Measurements from ENCODE around the gene AUNIP. TPM values are rescaled to one million over a fixed set of nuclear protein-coding genes. Genes with fewer than 3 reads are reported as not detected.
A peak's percentile ranks its signal among the peaks of the same experiment; 100 is the strongest.

Gene AUNIP
- total RNA-seq, 1 donor from 2014 or later: 7.2 TPM

GRCh38 chr1:25831569-25832196, 27.6 kb downstream of the AUNIP start:
- no peaks in the 10 kb centered on the region for H3K4me1 Mint-ChIP-seq (ENCODE audit: unreplicated experiment)
- H3K9me3 Mint-ChIP-seq: no peaks in the 10 kb centered on the region
- H3K27ac Mint-ChIP-seq: no peak overlapping the region
- no peaks in the 10 kb centered on the region for H3K27me3 Mint-ChIP-seq
- TF ChIP-seq, protein P1, sequence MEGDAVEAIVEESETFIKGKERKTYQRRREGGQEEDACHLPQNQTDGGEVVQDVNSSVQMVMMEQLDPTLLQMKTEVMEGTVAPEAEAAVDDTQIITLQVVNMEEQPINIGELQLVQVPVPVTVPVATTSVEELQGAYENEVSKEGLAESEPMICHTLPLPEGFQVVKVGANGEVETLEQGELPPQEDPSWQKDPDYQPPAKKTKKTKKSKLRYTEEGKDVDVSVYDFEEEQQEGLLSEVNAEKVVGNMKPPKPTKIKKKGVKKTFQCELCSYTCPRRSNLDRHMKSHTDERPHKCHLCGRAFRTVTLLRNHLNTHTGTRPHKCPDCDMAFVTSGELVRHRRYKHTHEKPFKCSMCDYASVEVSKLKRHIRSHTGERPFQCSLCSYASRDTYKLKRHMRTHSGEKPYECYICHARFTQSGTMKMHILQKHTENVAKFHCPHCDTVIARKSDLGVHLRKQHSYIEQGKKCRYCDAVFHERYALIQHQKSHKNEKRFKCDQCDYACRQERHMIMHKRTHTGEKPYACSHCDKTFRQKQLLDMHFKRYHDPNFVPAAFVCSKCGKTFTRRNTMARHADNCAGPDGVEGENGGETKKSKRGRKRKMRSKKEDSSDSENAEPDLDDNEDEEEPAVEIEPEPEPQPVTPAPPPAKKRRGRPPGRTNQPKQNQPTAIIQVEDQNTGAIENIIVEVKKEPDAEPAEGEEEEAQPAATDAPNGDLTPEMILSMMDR (conservative IDR thresholded peaks at IDR 0.05): no peak
- H3K36me3 Mint-ChIP-seq: peaks cover 10% of the 10 kb centered on the region
- no peak for DNase-seq (ENCODE audit: extremely low spot score, unreplicated experiment)
- no peak overlapping the region for H3K4me3 Mint-ChIP-seq

- TF ChIP-seq, protein P1 (conservative IDR thresholded peaks at IDR 0.05): no peak
- no peak overlapping the region for H3K4me3 Mint-ChIP-seq
- H3K4me1 Mint-ChIP-seq (ENCODE audit: unreplicated experiment): no peaks in the 10 kb centered on the region
- H3K27me3 Mint-ChIP-seq: no peaks in the 10 kb centered on the region
- peaks cover 10% of the 10 kb centered on the region for H3K36me3 Mint-ChIP-seq
- DNase-seq (ENCODE audit: extremely low spot score, unreplicated experiment): peak; percentile 15
- H3K9me3 Mint-ChIP-seq: no peaks in the 10 kb centered on the region
- no peak overlapping the region for H3K27ac Mint-ChIP-seq
Measured at GRCh38 chr1:25829046-25829445, 30.2 kb downstream of the AUNIP start.

GRCh38 chr1:25828491-25828890, 30.8 kb downstream of the AUNIP start:
- Mint-ChIP-seq H3K36me3 (peaks cover 10% of the 10 kb centered on the region), H3K4me1 (ENCODE audit: unreplicated experiment) (no peaks in the 10 kb centered on the region), H3K27me3 (no peaks in the 10 kb centered on the region)

DNA sequence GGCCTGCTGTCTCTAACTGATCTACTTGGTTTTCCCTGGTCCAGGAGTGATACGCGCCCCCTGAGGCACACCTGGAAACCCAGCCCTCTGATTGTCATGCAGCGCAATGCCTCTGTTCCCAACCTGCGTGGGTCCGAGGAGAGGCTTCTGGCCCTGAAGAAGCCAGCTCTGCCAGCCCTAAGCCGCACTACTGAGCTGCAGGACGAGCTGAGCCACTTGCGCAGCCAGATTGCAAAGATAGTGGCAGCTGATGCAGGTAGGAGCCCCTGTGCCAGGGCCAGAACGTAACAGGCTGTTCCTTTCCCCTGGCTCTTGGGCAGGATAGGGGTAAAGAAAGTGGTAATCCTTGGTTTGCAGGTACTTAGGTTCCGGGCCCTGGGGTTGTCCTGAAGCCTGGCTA, 32.7 kb downstream of the AUNIP start:
- no peaks in the 10 kb centered on the region for H3K27me3 Mint-ChIP-seq
- H3K36me3 Mint-ChIP-seq: peaks cover 11% of the 10 kb centered on the region
- TF ChIP-seq, protein P1 (conservative IDR thresholded peaks at IDR 0.05): no peak
- H3K4me1 Mint-ChIP-seq (ENCODE audit: unreplicated experiment): peaks cover 8% of the 10 kb centered on the region
- H3K9me3 Mint-ChIP-seq: no peaks in the 10 kb centered on the region
- H3K4me3 Mint-ChIP-seq: no peak overlapping the region
- no peak overlapping the region for H3K27ac Mint-ChIP-seq
- DNase-seq (ENCODE audit: extremely low spot score, unreplicated experiment): peak; percentile 62

More at GRCh38 chr1:25828491-25828890, 30.8 kb downstream of the AUNIP start:
- TF ChIP-seq, protein P1 (conservative IDR thresholded peaks at IDR 0.05): no peak
- no peaks in the 10 kb centered on the region for H3K9me3 Mint-ChIP-seq
- no peak overlapping the region for H3K27ac Mint-ChIP-seq
- no peak overlapping the region for H3K4me3 Mint-ChIP-seq
- no peak for DNase-seq (ENCODE audit: extremely low spot score, unreplicated experiment)

DNA sequence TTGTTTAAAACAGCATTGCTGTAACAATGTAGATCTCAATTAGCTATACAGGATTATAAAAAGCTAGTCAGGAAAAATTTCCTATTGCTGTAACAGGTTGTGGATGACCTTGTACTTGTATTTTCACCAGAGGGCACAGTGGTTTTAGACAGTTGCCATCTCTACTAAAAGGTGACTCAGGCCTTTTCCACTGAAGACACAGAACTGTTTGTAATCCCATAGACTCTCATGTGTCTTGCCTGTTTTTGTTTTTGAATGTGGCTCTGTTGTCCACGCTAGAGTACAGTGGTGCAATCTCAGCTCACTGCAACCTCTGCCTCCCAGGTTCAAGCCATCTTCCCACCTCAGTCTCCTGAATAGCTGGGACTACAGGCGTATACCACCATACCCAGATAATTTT, 33.7 kb downstream of the AUNIP start:
- no peak overlapping the region for H3K4me3 Mint-ChIP-seq
- no peaks in the 10 kb centered on the region for H3K27me3 Mint-ChIP-seq
- H3K36me3 Mint-ChIP-seq: peaks cover 14% of the 10 kb centered on the region
- no peaks in the 10 kb centered on the region for H3K9me3 Mint-ChIP-seq
- DNase-seq (ENCODE audit: extremely low spot score, unreplicated experiment): no peak
- H3K4me1 Mint-ChIP-seq (ENCODE audit: unreplicated experiment): peaks cover 17% of the 10 kb centered on the region
- H3K27ac Mint-ChIP-seq: no peak overlapping the region
- TF ChIP-seq, protein P1 (conservative IDR thresholded peaks at IDR 0.05): no peak
